HepG2 (cell line): ENCODE results near the gene VPREB3. TPM values are rescaled to one million over a fixed set of nuclear protein-coding genes. Genes with fewer than 3 reads are reported as not detected.

Source experiments
- ATAC-seq: fragments of 200-7000 bp; cut with Tn5 transposase; 3 replicates; pipeline ENCODE4 v1.9.1; 2020; ENCODE audit warnings: mild to moderate bottlenecking, moderate library complexity
- BruUV-seq: library from RNA; stranded (reverse); fragments of 400-500 nt; replicated peaks from 2 replicates; lab custom pipeline; 2021; lab: Mats Ljungman, UMichigan
- CTCF ChIA-PET: fragments of 300-600 bp; formaldehyde crosslinking; extraction: SDS; loops from one replicate; lab custom pipeline; 2021; ENCODE audit warnings: low total read pairs, inconsistent platforms, low intra/inter-chr PET ratio; lab: Yijun Ruan, JAX
- POLR2A ChIA-PET: fragments of 350-600 bp; sonication (Branson Sonifier 250); formaldehyde crosslinking; loops from one replicate; lab custom pipeline; 2020; ENCODE audit warnings: antibody characterized with exemption, inconsistent platforms; lab: Yijun Ruan, JAX
- DNase-seq: peaks from one replicate; pipeline ENCODE4 v3.0.0-alpha.2; 2015; ENCODE audit warnings: low spot score
- FAIRE-seq: peaks from 3 replicates; lab custom pipeline; 2011; peaks lifted over from hg19 to GRCh38; lab: Jason Lieb, UNC
- H2AFZ ChIP-seq: one replicate; pipeline ENCODE4 v1.6.1; 2011; ENCODE audit warnings: low read length, inconsistent platforms
- H3K27ac ChIP-seq: fragments of 300-600 bp; 3 replicates; pipeline ENCODE4 v1.8.0; 2011; ENCODE audit warnings: mixed run types, mild to moderate bottlenecking, mixed read lengths, low read length, inconsistent platforms; ENCODE audit not compliant: insufficient read depth; ENCODE audit errors: extremely low read length
- H3K27me3 ChIP-seq, 2 experiments: fragments of 200-600 bp in 1 of 2; 2 replicates in 1 of 2; 3 replicates in 1 of 2; pipeline versions ENCODE4 v1.6.0 to v1.8.0; 2011; ENCODE audit warnings: low read length in 2 of 2, mild to moderate bottlenecking in 2 of 2, moderate library complexity in 2 of 2, inconsistent platforms in 1 of 2; ENCODE audit not compliant: insufficient read depth in 2 of 2, control insufficient read depth in 1 of 2
- H3K36me3 ChIP-seq, 2 experiments: fragments of 200-600 bp in 1 of 2; replicated peaks in 1 of 2; 2 replicates in 1 of 2; 3 replicates in 1 of 2; pipeline versions ENCODE4 v1.5.1 to v1.8.0; 2011; ENCODE audit warnings: low read length in 2 of 2, inconsistent platforms in 1 of 2; ENCODE audit not compliant: insufficient read depth in 2 of 2, control insufficient read depth in 1 of 2
- H3K4me1 ChIP-seq: 2 replicates; pipeline ENCODE4 v1.5.1; 2012; ENCODE audit warnings: low read length, inconsistent platforms; ENCODE audit not compliant: insufficient read depth
- H3K4me2 ChIP-seq: 2 replicates; pipeline ENCODE4 v1.6.0; 2011; ENCODE audit warnings: low read depth, low read length, inconsistent platforms
- H3K4me3 ChIP-seq, 3 experiments: fragments of 200-600 bp in 1 of 3; sonication (generic), shearing (Covaris generic) in 1 of 3; replicated peaks in 1 of 3; 2 replicates each; pipeline ENCODE4 v1.5.1; 2011 to 2016; ENCODE audit warnings: low read length in 3 of 3, inconsistent platforms in 2 of 3, low read depth in 2 of 3, mild to moderate bottlenecking in 2 of 3, control low read depth in 1 of 3, mixed read lengths in 1 of 3; ENCODE audit not compliant: insufficient read depth in 1 of 3
- H3K79me2 ChIP-seq: one replicate; pipeline ENCODE4 v1.6.1; 2011; ENCODE audit warnings: low read length, inconsistent platforms; ENCODE audit not compliant: insufficient read depth
- H3K9ac ChIP-seq: 2 replicates; pipeline ENCODE4 v1.6.0; 2011; ENCODE audit warnings: mild to moderate bottlenecking, low read depth, low read length, inconsistent platforms; ENCODE audit not compliant: insufficient read depth
- H3K9me3 ChIP-seq: 2 replicates; pipeline ENCODE4 v1.5.1; 2012; ENCODE audit warnings: mild to moderate bottlenecking, low read length
- H4K20me1 ChIP-seq: 2 replicates; pipeline ENCODE4 v1.6.0; 2011; ENCODE audit warnings: inconsistent platforms, mild to moderate bottlenecking, low read length, moderate library complexity; ENCODE audit not compliant: insufficient read depth
- ETV6 ChIP-seq: sonication (generic); formaldehyde crosslinking; conservative IDR thresholded peaks from 2 replicates; pipeline ENCODE4 v1.4.0; 2020; ENCODE audit warnings: missing genetic modification reagents
- HES4 ChIP-seq: sonication (generic); formaldehyde crosslinking; IDR thresholded peaks from 2 replicates; pipeline ENCODE4 v1.9.0; 2021; ENCODE audit warnings: mild to moderate bottlenecking, missing genetic modification reagents, borderline replicate concordance
- KAT2B ChIP-seq: fragments of 150-350 bp; IDR thresholded peaks from 2 replicates; pipeline ENCODE4 v1.6.1; 2014; ENCODE audit warnings: low read depth, low read length, borderline replicate concordance
- NFYC ChIP-seq: IDR thresholded peaks from 2 replicates; pipeline ENCODE4 v1.6.1; 2016; ENCODE audit warnings: missing genetic modification reagents, missing compliant biosample characterization
- SIN3B ChIP-seq: fragments of 150-350 bp; IDR thresholded peaks from 2 replicates; pipeline ENCODE4 v1.6.1; 2014; ENCODE audit warnings: low read length
- TFDP1 ChIP-seq: IDR thresholded peaks from 2 replicates; pipeline ENCODE4 v1.6.1; 2016; ENCODE audit warnings: missing compliant biosample characterization, missing genetic modification reagents, borderline replicate concordance
- ZFAT ChIP-seq: sonication (generic); formaldehyde crosslinking; conservative IDR thresholded peaks from 2 replicates; pipeline ENCODE4 v1.8.1; 2023; ENCODE audit warnings: missing genetic modification reagents, inconsistent platforms
- ZNF136 ChIP-seq: sonication (generic); formaldehyde crosslinking; IDR thresholded peaks from 2 replicates; pipeline ENCODE4 v1.8.1; 2022; ENCODE audit warnings: low read depth, mild to moderate bottlenecking, moderate library complexity, missing genetic modification reagents
- ZNF138 ChIP-seq: sonication (generic); formaldehyde crosslinking; IDR thresholded peaks from 2 replicates; pipeline ENCODE4 v1.5.0; 2020; ENCODE audit warnings: mild to moderate bottlenecking, low read depth, missing genetic modification reagents
- ZNF318 ChIP-seq: sonication (generic); formaldehyde crosslinking; IDR thresholded peaks from 2 replicates; pipeline ENCODE4 v1.4.0; 2020; ENCODE audit warnings: mild to moderate bottlenecking, missing genetic modification reagents
- ZNF746 ChIP-seq: sonication (generic); formaldehyde crosslinking; IDR thresholded peaks from 2 replicates; pipeline ENCODE4 v1.8.0; 2022; ENCODE audit warnings: mild to moderate bottlenecking, missing genetic modification reagents
- WGBS: methylation state at CpG from one replicate; pipeline ENCODE4 v1.1.6; 2017; ENCODE audit warnings: low lambda C conversion rate; 5-methylcytosine and 5-hydroxymethylcytosine counted together
- in situ Hi-C: cut with HindIII; loops from 2 replicates; pipeline ENCODE4 v1.10.0; 2017; ENCODE audit warnings: low pct_unique_long_range_greater_than_20kb; ENCODE audit not compliant: extremely low pct_ligation_motif_present
- intact Hi-C: fragments of 100-400 bp; cut with micrococcal nuclease; formaldehyde crosslinking; loops from one replicate; pipeline ENCODE4 v1.10.0; 2022; ENCODE audit not compliant: unreplicated experiment
- polyA plus RNA-seq, 8 experiments: library from polyadenylated mRNA; depleted of rRNA in 3 of 8; stranded (reverse) in 7 of 8; unstranded in 1 of 8; fragments of >200 nt; fragmentation: Illumina TruSeq in 4 of 8; extraction: Trizol in 4 of 8; gene quantifications; 2 replicates each; pipeline versions ENCODE4 v1.2.1 to v1.2.3, GENCODE V29; 2011 to 2016; ENCODE audit warnings: low read depth in 4 of 8, missing spikeins in 1 of 8, mixed read lengths in 1 of 8; ENCODE audit not compliant: insufficient read depth in 1 of 8
- total RNA-seq, 5 experiments: library from RNA; depleted of rRNA; stranded (reverse); fragments of >200 nt; fragmentation: Illumina TruSeq; extraction: Trizol; gene quantifications; 2 replicates each; pipeline ENCODE4 v1.2.3, GENCODE V29; 2016; ENCODE audit warnings: low read depth in 1 of 5
- TF ChIP-seq, protein P1 (sequence below): sonication (generic); formaldehyde crosslinking; IDR thresholded peaks from 2 replicates; pipeline ENCODE4 v1.8.1; 2023; ENCODE audit warnings: mild to moderate bottlenecking, missing genetic modification reagents, borderline replicate concordance

Gene VPREB3
- total and polyA plus RNA-seq, 2 of the 13 experiments (the other 11 are each of a cell fraction or from before 2014, with no cell fraction given): 0.22 TPM; not detected in 1

DNA sequence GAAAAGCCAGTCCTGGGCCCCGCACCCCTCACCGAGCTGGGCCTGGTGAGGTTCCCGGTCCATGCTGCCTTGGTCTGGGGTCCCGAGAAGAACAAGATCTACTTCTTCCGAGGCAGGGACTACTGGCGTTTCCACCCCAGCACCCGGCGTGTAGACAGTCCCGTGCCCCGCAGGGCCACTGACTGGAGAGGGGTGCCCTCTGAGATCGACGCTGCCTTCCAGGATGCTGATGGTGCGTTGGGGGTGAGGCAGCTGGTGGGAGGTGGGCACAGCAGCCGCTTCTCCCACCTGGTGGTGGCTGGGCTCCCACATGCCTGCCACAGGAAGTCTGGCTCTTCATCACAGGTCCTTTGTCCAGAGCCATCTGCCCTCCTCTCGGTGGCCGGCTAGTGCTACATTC lies 28.0 kb upstream of the VPREB3 start:
- ChIA-PET POLR2A (no interaction called here), CTCF (no interaction called here)
- H3K9ac ChIP-seq: no peak overlapping the region
- no peaks in the 10 kb centered on the region for H3K79me2 ChIP-seq
- no peak overlapping the region for H3K4me3 ChIP-seq
- H3K27ac ChIP-seq: no peak overlapping the region
- in situ Hi-C loops: loop anchor here (5.0 kb wide), 1 partner anchor 65 kb away; no protein-coding TSS in a partner anchor
- no peaks in the 10 kb centered on the region for H3K9me3 ChIP-seq
- H3K27me3 ChIP-seq: no peaks in the 10 kb centered on the region
- no peak overlapping the region for H2AFZ ChIP-seq
- intact Hi-C loops: no loop called here
- DNase-seq (no peak), ATAC-seq (no peak), FAIRE-seq (no peak)
- 93% methylated on average over 7 of the region's 16 CpGs for WGBS
- peaks cover under 1% of the 10 kb centered on the region; the same call in 1 of the 2 replicates for H4K20me1 ChIP-seq
- no peak overlapping the region for H3K4me2 ChIP-seq
- BruUV-seq: no TSS peak
- no peaks in the 10 kb centered on the region for H3K36me3 ChIP-seq
- TF ChIP-seq ZNF318 (CRISPR knock-in tag) (no peak), ZNF136 (CRISPR knock-in tag) (no peak), ZNF746 (CRISPR knock-in tag) (no peak), TFDP1 (CRISPR knock-in tag) (no peak), SIN3B (no peak), KAT2B (no peak), ZFAT (CRISPR knock-in tag) (no peak), ZNF138 (no peak), ETV6 (CRISPR knock-in tag) (no peak), HES4 (no peak), NFYC (no peak)
- TF ChIP-seq, protein P1, sequence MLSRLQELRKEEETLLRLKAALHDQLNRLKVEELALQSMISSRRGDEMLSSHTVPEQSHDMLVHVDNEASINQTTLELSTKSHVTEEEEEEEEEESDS (CRISPR knock-in tag): no peak
- H3K4me1 ChIP-seq: peaks cover 69% of the 10 kb centered on the region
